MCF 10A (cell line): ENCODE results near the gene FGGY. TPM values are rescaled to one million over a fixed set of nuclear protein-coding genes. Genes with fewer than 3 reads are reported as not detected.

Experiments used
- BruUV-seq: library from RNA; stranded (reverse); fragments of 400-500 nt; replicated peaks from 2 replicates; lab custom pipeline; 2021; lab: Mats Ljungman, UMichigan
- CTCF ChIA-PET: fragments of 300-600 bp; sonication (Branson Sonifier 250); formaldehyde crosslinking; extraction: SDS; loops from one replicate; lab custom pipeline; 2021; ENCODE audit warnings: antibody characterized with exemption, inconsistent platforms; lab: Yijun Ruan, JAX
- POLR2A ChIA-PET: fragments of 300-600, 350-650 bp; sonication (Branson Sonifier 250); formaldehyde crosslinking; extraction: SDS; loops from one replicate; lab custom pipeline; 2020; ENCODE audit warnings: antibody characterized with exemption, inconsistent platforms; lab: Yijun Ruan, JAX
- DNase-seq: peaks from one replicate; pipeline ENCODE4 v3.0.0-alpha.2; 2018; ENCODE audit not compliant: unreplicated experiment
- H3K27ac Mint-ChIP-seq: one replicate; pipeline ENCODE4 v1.8.0; 2022; ENCODE audit warnings: mild to moderate bottlenecking, low read depth, mixed read lengths; ENCODE audit not compliant: unreplicated experiment
- H3K27me3 Mint-ChIP-seq: one replicate; pipeline ENCODE4 v1.8.0; 2022; ENCODE audit warnings: mixed read lengths; ENCODE audit not compliant: insufficient read depth, unreplicated experiment
- H3K36me3 Mint-ChIP-seq: one replicate; pipeline ENCODE4 v1.8.0; 2022; ENCODE audit warnings: mild to moderate bottlenecking, moderate library complexity, mixed read lengths; ENCODE audit not compliant: insufficient read depth, unreplicated experiment
- H3K4me1 Mint-ChIP-seq: one replicate; pipeline ENCODE4 v1.8.0; 2022; ENCODE audit warnings: mixed read lengths; ENCODE audit not compliant: insufficient read depth, unreplicated experiment
- H3K4me3 Mint-ChIP-seq: one replicate; pipeline ENCODE4 v1.8.0; 2022; ENCODE audit warnings: mild to moderate bottlenecking, moderate library complexity, mixed read lengths; ENCODE audit not compliant: unreplicated experiment
- H3K9me3 Mint-ChIP-seq: one replicate; pipeline ENCODE4 v1.8.0; 2022; ENCODE audit warnings: mixed read lengths; ENCODE audit not compliant: unreplicated experiment
- intact Hi-C: fragments of 100-400 bp; cut with micrococcal nuclease; formaldehyde crosslinking; loops from 2 replicates; pipeline ENCODE4 v1.14.1; 2022
- total RNA-seq: library from RNA; stranded (reverse); gene quantifications from 2 replicates; pipeline ENCODE4 v1.2.3, GENCODE V29; 2022
- TF ChIP-seq, protein P1 (sequence below): fragments of 200-600 bp; IDR thresholded peaks from one replicate; pipeline ENCODE4 v1.8.0; 2022; ENCODE audit warnings: antibody characterized with exemption, mild to moderate bottlenecking; ENCODE audit not compliant: unreplicated experiment

The FGGY gene
- total RNA-seq, 1 experiment from 2014 or later, result 10.6 TPM

DNA sequence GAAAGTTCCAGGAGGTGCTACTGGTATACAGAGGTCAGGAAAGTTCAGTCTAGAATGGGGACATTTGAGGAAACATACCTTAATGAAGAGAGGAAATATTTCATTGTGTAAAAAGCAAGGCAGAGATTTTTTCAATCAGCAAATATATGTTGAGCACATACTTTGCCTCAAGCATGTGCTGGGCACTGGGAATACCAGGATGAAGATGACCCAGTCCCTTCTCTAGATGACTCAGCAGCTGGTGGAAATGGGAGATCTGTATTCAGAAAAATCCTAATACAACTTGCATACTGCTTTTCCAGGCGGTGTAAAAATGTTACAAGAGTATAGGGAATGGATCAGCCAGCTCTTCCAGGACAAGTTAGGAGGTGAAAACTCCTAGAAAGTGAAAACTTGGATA lies 229.3 kb downstream of the FGGY start:
- intact Hi-C loops, result no loop called here
- TF ChIP-seq, protein P1, sequence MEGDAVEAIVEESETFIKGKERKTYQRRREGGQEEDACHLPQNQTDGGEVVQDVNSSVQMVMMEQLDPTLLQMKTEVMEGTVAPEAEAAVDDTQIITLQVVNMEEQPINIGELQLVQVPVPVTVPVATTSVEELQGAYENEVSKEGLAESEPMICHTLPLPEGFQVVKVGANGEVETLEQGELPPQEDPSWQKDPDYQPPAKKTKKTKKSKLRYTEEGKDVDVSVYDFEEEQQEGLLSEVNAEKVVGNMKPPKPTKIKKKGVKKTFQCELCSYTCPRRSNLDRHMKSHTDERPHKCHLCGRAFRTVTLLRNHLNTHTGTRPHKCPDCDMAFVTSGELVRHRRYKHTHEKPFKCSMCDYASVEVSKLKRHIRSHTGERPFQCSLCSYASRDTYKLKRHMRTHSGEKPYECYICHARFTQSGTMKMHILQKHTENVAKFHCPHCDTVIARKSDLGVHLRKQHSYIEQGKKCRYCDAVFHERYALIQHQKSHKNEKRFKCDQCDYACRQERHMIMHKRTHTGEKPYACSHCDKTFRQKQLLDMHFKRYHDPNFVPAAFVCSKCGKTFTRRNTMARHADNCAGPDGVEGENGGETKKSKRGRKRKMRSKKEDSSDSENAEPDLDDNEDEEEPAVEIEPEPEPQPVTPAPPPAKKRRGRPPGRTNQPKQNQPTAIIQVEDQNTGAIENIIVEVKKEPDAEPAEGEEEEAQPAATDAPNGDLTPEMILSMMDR, result no peak

DNA sequence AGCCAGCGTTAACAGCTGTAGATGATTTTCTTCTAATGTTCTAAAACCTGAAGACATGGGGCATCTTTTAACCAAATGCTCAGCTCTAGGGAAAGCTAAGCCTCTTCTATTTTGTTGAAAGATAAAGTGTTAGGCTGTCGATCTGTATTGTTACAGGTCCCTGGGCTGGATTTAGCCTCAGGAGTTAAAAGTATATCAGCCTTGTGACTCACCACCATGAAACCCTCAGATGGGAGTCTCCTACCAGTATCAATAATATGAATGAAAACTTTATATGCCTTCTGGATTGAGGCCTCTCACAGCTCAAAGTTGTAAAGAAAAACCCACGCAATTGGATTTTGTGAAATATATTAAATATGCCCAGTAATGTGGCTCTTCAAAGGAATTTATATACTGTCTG lies 231.6 kb downstream of the FGGY start:
- BruUV-seq, result no TSS peak
- intact Hi-C loops, result no loop called here

More for the DNA sequence above, 229.3 kb downstream of the FGGY start:
- DNase-seq, result peak; percentile 14
- no peak overlapping the region for H3K27ac Mint-ChIP-seq
- no peaks in the 10 kb centered on the region for H3K36me3 Mint-ChIP-seq
- no peaks in the 10 kb centered on the region for H3K9me3 Mint-ChIP-seq
- no peaks in the 10 kb centered on the region for H3K27me3 Mint-ChIP-seq
- ChIA-PET POLR2A (no interaction called here), CTCF (no interaction called here)
- peaks cover 6% of the 10 kb centered on the region for H3K4me1 Mint-ChIP-seq
- no peak overlapping the region for H3K4me3 Mint-ChIP-seq
- no TSS peak for BruUV-seq

DNA sequence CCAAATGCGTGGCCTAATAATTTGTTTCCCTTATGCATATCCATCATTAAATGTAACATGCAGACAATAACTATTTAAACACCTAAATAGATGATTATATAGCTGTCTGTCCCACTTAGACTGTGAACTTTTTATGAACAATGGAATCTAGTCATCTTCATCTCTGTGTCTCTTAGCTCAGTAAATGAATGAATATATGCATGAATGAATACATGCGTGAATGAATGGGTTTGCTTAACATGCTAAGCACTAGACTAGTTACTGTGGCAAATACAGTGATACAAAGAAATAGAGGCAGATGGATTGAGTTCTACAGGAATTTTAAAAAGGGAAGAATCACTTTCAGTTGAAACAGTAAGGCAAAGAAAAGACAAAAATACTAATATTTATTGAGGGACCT lies 232.0 kb downstream of the FGGY start:
- intact Hi-C loops, result no loop called here
- no peak for DNase-seq
- CTCF ChIA-PET, result interaction anchor here (0.6 to 1.1 kb wide), 4 partner anchors 18 to 819 kb away, joined by 3 read pairs; no protein-coding TSS in a partner anchor
- H3K9me3 Mint-ChIP-seq, result peaks cover 11% of the 10 kb centered on the region
- TF ChIP-seq, protein P1, result no peak
- H3K36me3 Mint-ChIP-seq, result no peaks in the 10 kb centered on the region
- no peak overlapping the region for H3K27ac Mint-ChIP-seq
- H3K4me3 Mint-ChIP-seq, result no peak overlapping the region
- no peaks in the 10 kb centered on the region for H3K27me3 Mint-ChIP-seq
- H3K4me1 Mint-ChIP-seq, result peaks cover 6% of the 10 kb centered on the region
- BruUV-seq, result no TSS peak
- POLR2A ChIA-PET, result no interaction called here

More for the DNA sequence above, 231.6 kb downstream of the FGGY start:
- H3K27me3 Mint-ChIP-seq, result no peaks in the 10 kb centered on the region
- ChIA-PET POLR2A (interaction anchor here (0.6 kb wide), 1 partner anchor 56 kb away, joined by 3 read pairs; no protein-coding TSS in a partner anchor), CTCF (interaction anchor here (0.6 to 1.1 kb wide), 5 partner anchors 16 to 818 kb away, joined by 3 read pairs; no protein-coding TSS in a partner anchor)
- TF ChIP-seq, protein P1, result no peak
- peaks cover 8% of the 10 kb centered on the region for H3K9me3 Mint-ChIP-seq
- H3K27ac Mint-ChIP-seq, result no peak overlapping the region
- H3K4me1 Mint-ChIP-seq, result peaks cover 6% of the 10 kb centered on the region
- no peak for DNase-seq
- H3K36me3 Mint-ChIP-seq, result no peaks in the 10 kb centered on the region
- no peak overlapping the region for H3K4me3 Mint-ChIP-seq

DNA sequence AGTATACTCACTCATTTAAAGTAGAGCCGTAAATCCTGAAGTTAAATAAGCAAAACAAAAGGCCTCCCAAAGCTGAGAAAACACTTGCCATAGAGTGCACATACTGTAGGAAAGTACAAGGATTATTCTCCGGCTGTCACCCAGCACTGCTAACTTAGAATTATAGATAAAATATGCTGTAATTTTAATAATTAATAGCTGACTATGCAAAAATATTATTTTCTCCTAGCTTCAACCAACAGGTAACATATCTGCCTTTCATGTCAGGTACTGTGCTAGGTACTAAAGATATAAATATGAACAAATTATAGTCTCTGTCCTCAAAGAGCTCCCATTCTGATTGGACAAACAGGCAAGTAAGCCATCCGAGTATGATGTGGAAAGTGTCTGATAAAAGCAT lies 233.2 kb downstream of the FGGY start:
- no TSS peak for BruUV-seq
- CTCF ChIA-PET, result interaction anchor here (0.5 to 0.6 kb wide), 2 partner anchors 745 to 934 kb away, joined by 3 to 5 read pairs; no protein-coding TSS in a partner anchor
- no peak overlapping the region for H3K27ac Mint-ChIP-seq
- intact Hi-C loops, result no loop called here
- H3K4me3 Mint-ChIP-seq, result no peak overlapping the region
- H3K9me3 Mint-ChIP-seq, result peaks cover 15% of the 10 kb centered on the region
- H3K4me1 Mint-ChIP-seq, result peaks cover 6% of the 10 kb centered on the region
- TF ChIP-seq, protein P1, result no peak
- POLR2A ChIA-PET, result interaction anchor here (0.7 kb wide), 1 partner anchor 393 kb away, joined by 4 read pairs; no protein-coding TSS in a partner anchor
- DNase-seq, result no peak
- H3K36me3 Mint-ChIP-seq, result no peaks in the 10 kb centered on the region
- H3K27me3 Mint-ChIP-seq, result no peaks in the 10 kb centered on the region
